Measurements from ENCODE around the gene ZFP1. TPM values are rescaled to one million over a fixed set of nuclear protein-coding genes. Genes with fewer than 3 reads are reported as not detected.

ZFP1 gene
- total and polyA plus RNA-seq, 9 of the 15 experiments (the other 6 are each of a cell fraction or from before 2014, with no cell fraction given): 2.6 to 14.7 (median 11.6) TPM

- TF ChIP-seq E2F8 (IDR thresholded peaks at IDR 0.05; ENCODE audit: low read depth, partially characterized antibody) (no peak), NCOA4 (IDR thresholded peaks at IDR 0.05; ENCODE audit: partially characterized antibody) (no peak), CHD4 (IDR thresholded peaks at IDR 0.05; ENCODE audit: insufficient read depth, insufficient replicate concordance, low read depth, low read length, poor library complexity, severe bottlenecking) (peak; percentile 88), TOE1 (IDR thresholded peaks at IDR 0.05; ENCODE audit: borderline replicate concordance) (peak; percentile 39; the same call in 1 of the 2 replicates), TOE1 (CRISPR knock-in tag; IDR thresholded peaks at IDR 0.05; ENCODE audit: borderline replicate concordance, low read depth) (no peak), GABPB1 (CRISPR knock-in tag; IDR thresholded peaks at IDR 0.05) (0 out of 2 replicates have a peak, but pooled peaks have one; percentile 25), RBM39 (optimal IDR thresholded peaks at IDR 0.05; ENCODE audit: low read depth, low read length) (no peak), ZNF121 (CRISPR knock-in tag; conservative IDR thresholded peaks at IDR 0.05) (0 out of 2 replicates have a peak, but pooled peaks have one; percentile 16)
Observed at GRCh38 chr16:75116081-75116910, 32.0 kb upstream of the ZFP1 start, which contains the start of gene LDHD (continued).

Measured in K562 (cell line).